OCI-LY3 (cell line): ENCODE results near the gene HAPLN3.

Experiments used
- H2AFZ ChIP-seq: fragments of 200-600, 300-600 bp; shearing (Covaris generic); 2 replicates; pipeline ENCODE4 v1.6.0; 2014; ENCODE audit warnings: antibody characterized with exemption, low read depth, low read length
- H3K27ac ChIP-seq: fragments of 200-600, 300-600 bp; sonication (generic); 2 replicates; pipeline ENCODE4 v1.5.1; 2014; ENCODE audit warnings: mild to moderate bottlenecking, low read length, moderate library complexity, mixed read lengths
- H3K27me3 ChIP-seq: fragments of 200-600, 300-600 bp; sonication (generic); 2 replicates; pipeline ENCODE4 v1.6.1; 2014; ENCODE audit warnings: low read depth, low read length, mixed read lengths
- H3K36me3 ChIP-seq: fragments of 200-600, 300-600 bp; sonication (generic); replicated peaks from 2 replicates; pipeline ENCODE3; 2014; ENCODE audit warnings: low read depth, low read length, mixed read lengths
- H3K4me1 ChIP-seq: fragments of 300-600, 200-600 bp; sonication (generic); 2 replicates; pipeline ENCODE4 v1.6.1; 2014; ENCODE audit warnings: low read length, mixed read lengths
- H3K4me2 ChIP-seq: fragments of 200-600, 300-600 bp; sonication (generic); 2 replicates; pipeline ENCODE4 v1.6.1; 2014; ENCODE audit warnings: low read length, mixed read lengths
- H3K4me3 ChIP-seq: fragments of 300-600, 200-600 bp; sonication (generic); 2 replicates; pipeline ENCODE4 v1.5.1; 2014; ENCODE audit warnings: antibody characterized with exemption, mild to moderate bottlenecking, low read length, moderate library complexity
- H3K79me2 ChIP-seq: fragments of 300-600, 200-600 bp; shearing (Covaris generic); 2 replicates; pipeline ENCODE4 v1.6.1; 2014; ENCODE audit warnings: mild to moderate bottlenecking, low read length, mixed read lengths
- H3K9ac ChIP-seq: fragments of 300-600, 200-600 bp; shearing (Covaris generic); 2 replicates; pipeline ENCODE4 v1.6.0; 2014; ENCODE audit warnings: mild to moderate bottlenecking, low read length, moderate library complexity
- H3K9me3 ChIP-seq: fragments of 200-600, 300-600 bp; shearing (Covaris generic); 2 replicates; pipeline ENCODE4 v1.6.1; 2014; ENCODE audit warnings: low read length, mixed read lengths; ENCODE audit not compliant: insufficient read depth
- H4K20me1 ChIP-seq: fragments of 200-600, 300-600 bp; sonication (generic); 2 replicates; pipeline ENCODE4 v1.6.1; 2016; ENCODE audit warnings: low read length, mixed read lengths; ENCODE audit not compliant: insufficient read depth
- CTCF ChIP-seq: fragments of 200-600, 300-600 bp; sonication (generic); IDR thresholded peaks from 2 replicates; pipeline ENCODE4 v1.5.1; 2014; ENCODE audit warnings: antibody characterized with exemption, low read length, low read depth
- EZH2phosphoT487 ChIP-seq: fragments of 200-600 bp; shearing (Covaris generic); IDR thresholded peaks from 2 replicates; pipeline ENCODE4 v1.6.1; 2018; ENCODE audit warnings: antibody characterized with exemption, mixed run types, low read depth

Gene HAPLN3

GRCh38 chr15:88891540-88892254, 3.6 kb downstream of the HAPLN3 start:
- Histone ChIP-seq H3K79me2 (no peaks in the 10 kb centered on the region), H4K20me1 (no peaks in the 10 kb centered on the region), H3K36me3 (no peaks in the 10 kb centered on the region), H2AFZ (no peak overlapping the region), H3K27ac (no peak overlapping the region), H3K4me1 (peaks cover 12% of the 10 kb centered on the region), H3K4me2 (no peak overlapping the region), H3K4me3 (no peak overlapping the region), H3K9me3 (no peaks in the 10 kb centered on the region), H3K9ac (no peak overlapping the region), H3K27me3 (no peaks in the 10 kb centered on the region)
- TF ChIP-seq EZH2phosphoT487: no peak
- TF ChIP-seq CTCF: no peak

- H3K4me2 ChIP-seq: no peak overlapping the region
- TF ChIP-seq CTCF (no peak), EZH2phosphoT487 (no peak)
These were observed 4.8 kb downstream of the HAPLN3 start for GRCh38 chr15:88890495-88890894.

GRCh38 chr15:88888719-88889118, 6.6 kb downstream of the HAPLN3 start:
- Histone ChIP-seq H3K79me2 (no peaks in the 10 kb centered on the region), H3K4me3 (no peak overlapping the region), H3K27me3 (no peaks in the 10 kb centered on the region), H3K4me2 (no peak overlapping the region), H3K9me3 (no peaks in the 10 kb centered on the region), H4K20me1 (no peaks in the 10 kb centered on the region), H3K36me3 (no peaks in the 10 kb centered on the region), H2AFZ (no peak overlapping the region), H3K4me1 (no peaks in the 10 kb centered on the region), H3K27ac (no peak overlapping the region), H3K9ac (no peak overlapping the region)
- TF ChIP-seq CTCF (no peak), EZH2phosphoT487 (no peak)

More at GRCh38 chr15:88890495-88890894, 4.8 kb downstream of the HAPLN3 start:
- no peak overlapping the region for H3K9ac ChIP-seq
- no peaks in the 10 kb centered on the region for H3K36me3 ChIP-seq
- no peak overlapping the region for H2AFZ ChIP-seq
- peaks cover 9% of the 10 kb centered on the region for H3K4me1 ChIP-seq
- no peak overlapping the region for H3K27ac ChIP-seq
- no peak overlapping the region for H3K4me3 ChIP-seq
- H3K27me3 ChIP-seq: no peaks in the 10 kb centered on the region
- H3K79me2 ChIP-seq: no peaks in the 10 kb centered on the region
- H3K9me3 ChIP-seq: no peaks in the 10 kb centered on the region
- no peaks in the 10 kb centered on the region for H4K20me1 ChIP-seq

GRCh38 chr15:88887068-88887580, 8.2 kb downstream of the HAPLN3 start:
- no peaks in the 10 kb centered on the region for H3K9me3 ChIP-seq
- no peak for TF ChIP-seq EZH2phosphoT487
- TF ChIP-seq CTCF: no peak
- no peak overlapping the region for H3K4me2 ChIP-seq
- H4K20me1 ChIP-seq: no peaks in the 10 kb centered on the region
- no peak overlapping the region for H3K27ac ChIP-seq
- H3K9ac ChIP-seq: no peak overlapping the region
- no peak overlapping the region for H2AFZ ChIP-seq
- H3K27me3 ChIP-seq: no peaks in the 10 kb centered on the region
- H3K4me3 ChIP-seq: no peak overlapping the region
- no peaks in the 10 kb centered on the region for H3K4me1 ChIP-seq
- no peaks in the 10 kb centered on the region for H3K79me2 ChIP-seq
- H3K36me3 ChIP-seq: no peaks in the 10 kb centered on the region
